Measurements from ENCODE around the gene DNM1L.
A peak's percentile ranks its signal among the peaks of the same experiment; 100 is the strongest.
"Not testable (repeated sequence)": the region's sequence is repeated elsewhere in the genome, so short reads cannot be mapped to it uniquely, and the experiment has no call there.

The DNM1L gene

DNA sequence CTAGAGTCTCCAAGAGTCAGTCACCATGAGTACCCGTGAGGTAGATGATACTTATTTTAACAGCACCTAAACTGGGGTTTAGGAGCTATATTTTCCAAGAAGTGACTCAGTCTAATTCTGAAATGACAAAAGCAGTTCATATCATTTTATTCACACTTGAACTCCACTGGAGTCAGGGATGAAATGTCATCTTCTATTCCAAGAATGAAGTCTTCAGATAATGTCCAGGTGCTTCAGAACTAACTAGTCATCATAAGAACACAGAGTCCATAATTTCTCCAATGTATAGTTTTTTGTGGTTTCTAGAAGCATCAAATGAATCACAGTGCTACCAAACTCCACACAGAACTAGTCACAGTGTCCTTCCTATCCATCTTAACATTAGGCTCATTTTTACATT lies 13.3 kb downstream of the DNM1L start:
- DNase-seq = no peak
- intact Hi-C loops (cut with DNase I) = no loop called here

DNA sequence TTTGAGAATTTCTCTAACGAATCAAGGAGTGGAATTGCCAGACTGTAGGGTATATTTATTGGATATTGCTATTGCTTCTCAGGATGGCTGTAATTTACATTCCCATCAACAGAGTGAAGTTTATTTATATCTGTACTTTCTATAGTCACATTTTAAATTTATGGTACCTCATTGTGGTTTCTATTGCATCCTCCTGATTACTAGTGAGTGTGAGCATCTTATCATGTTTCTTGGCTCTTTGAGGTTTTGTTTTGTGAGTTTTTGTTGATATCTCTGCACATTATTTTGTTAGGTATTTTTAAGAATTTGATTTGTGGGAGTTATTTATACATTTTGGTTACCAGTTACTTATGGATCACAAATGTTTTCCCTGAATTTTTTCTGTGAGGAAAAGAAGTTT lies 13.9 kb downstream of the DNM1L start:
- DNase-seq = no peak
- intact Hi-C loops (cut with DNase I) = no loop called here

- no peak for DNase-seq
- intact Hi-C loops (cut with DNase I) = no loop called here
Measured at GRCh38 chr12:32695787-32696186, 16.7 kb downstream of the DNM1L start.

DNA sequence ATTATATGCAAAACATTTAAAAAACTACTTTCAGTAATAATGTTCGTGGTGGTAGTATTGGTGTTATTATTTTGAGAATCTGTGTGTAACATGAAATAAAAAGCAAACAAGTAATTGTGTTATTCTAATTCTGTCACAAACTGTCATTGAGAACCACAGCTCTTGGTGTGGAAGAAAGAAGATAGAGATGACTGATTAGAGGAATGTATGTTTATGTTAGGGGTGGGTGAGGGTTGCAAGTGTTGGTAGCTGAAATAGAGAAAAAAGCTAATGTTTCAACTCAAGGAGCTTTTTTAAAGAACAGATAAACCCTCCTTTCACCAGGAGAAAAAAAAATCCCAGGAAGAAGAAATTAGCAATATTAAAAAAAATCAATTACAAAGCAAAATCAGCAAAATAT lies 18.3 kb downstream of the DNM1L start:
- no peak for DNase-seq
- intact Hi-C loops (cut with DNase I) = no loop called here

- intact Hi-C loops (cut with DNase I) = no loop called here
- DNase-seq = no peak
Measured at GRCh38 chr12:32698285-32698684, 19.2 kb downstream of the DNM1L start.

GRCh38 chr12:32699437-32699836 lies 20.3 kb downstream of the DNM1L start:
- intact Hi-C loops (cut with DNase I); DNase-seq: not testable (repeated sequence)

DNA sequence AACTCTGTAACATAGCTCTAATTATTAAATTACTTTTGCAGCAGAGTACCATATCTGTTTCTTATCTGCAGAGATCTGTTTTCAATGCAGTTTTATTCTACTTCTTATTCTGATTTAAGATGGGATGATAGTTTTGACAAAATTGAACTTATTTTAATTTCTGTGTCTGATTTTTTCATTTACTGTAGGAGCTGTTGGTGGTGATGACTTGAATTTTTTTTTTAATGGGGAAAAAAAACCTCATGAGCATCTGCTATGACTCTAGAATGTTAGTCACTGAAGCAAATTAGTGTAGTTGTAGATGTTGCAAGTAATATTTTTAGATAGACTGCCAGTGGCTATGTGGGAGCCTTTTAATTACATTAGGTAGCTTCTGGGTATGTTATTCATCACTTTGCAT lies 23.4 kb downstream of the DNM1L start:
- intact Hi-C loops (cut with DNase I) = no loop called here
- no peak for DNase-seq

GRCh38 chr12:32702946-32703345 lies 23.8 kb downstream of the DNM1L start:
- DNase-seq = no peak
- intact Hi-C loops (cut with DNase I) = no loop called here

DNA sequence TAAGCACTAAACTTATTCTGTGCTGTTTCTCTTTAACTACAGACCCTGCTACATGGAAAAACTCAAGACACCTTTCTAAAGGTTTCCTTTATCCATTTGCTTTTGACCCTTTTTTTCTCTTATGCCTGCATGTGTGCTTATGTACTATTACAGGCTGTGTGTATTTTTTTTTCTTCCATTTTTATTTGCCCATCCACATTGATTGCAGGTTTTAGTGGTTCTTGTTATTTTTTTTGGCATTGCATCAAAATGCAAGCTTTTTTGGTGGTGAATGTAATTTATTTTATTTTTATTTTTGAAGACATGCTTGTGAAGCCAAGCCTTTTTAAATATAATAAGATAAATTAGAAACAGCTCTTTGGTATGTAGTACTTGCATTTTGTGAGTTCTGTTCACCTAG lies 26.7 kb downstream of the DNM1L start:
- DNase-seq = no peak

GRCh38 chr12:32706335-32707024 lies 27.4 kb downstream of the DNM1L start:
- DNase-seq = no peak
- intact Hi-C loops (cut with DNase I) = no loop called here

More for the DNA sequence above, 26.7 kb downstream of the DNM1L start:
- intact Hi-C loops (cut with DNase I) = no loop called here

- intact Hi-C loops (cut with DNase I) = no loop called here
- no peak for DNase-seq
Measured at GRCh38 chr12:32708926-32709325, 29.8 kb downstream of the DNM1L start.

GRCh38 chr12:32714772-32715171 lies 35.7 kb downstream of the DNM1L start:
- DNase-seq = no peak
- intact Hi-C loops (cut with DNase I) = no loop called here

- no peak for DNase-seq
- intact Hi-C loops (cut with DNase I) = no loop called here
Measured at GRCh38 chr12:32718926-32719325, 39.8 kb downstream of the DNM1L start.

GRCh38 chr12:32725308-32725707 lies 46.2 kb downstream of the DNM1L start:
- DNase-seq; intact Hi-C loops (cut with DNase I): not testable (repeated sequence)

DNA sequence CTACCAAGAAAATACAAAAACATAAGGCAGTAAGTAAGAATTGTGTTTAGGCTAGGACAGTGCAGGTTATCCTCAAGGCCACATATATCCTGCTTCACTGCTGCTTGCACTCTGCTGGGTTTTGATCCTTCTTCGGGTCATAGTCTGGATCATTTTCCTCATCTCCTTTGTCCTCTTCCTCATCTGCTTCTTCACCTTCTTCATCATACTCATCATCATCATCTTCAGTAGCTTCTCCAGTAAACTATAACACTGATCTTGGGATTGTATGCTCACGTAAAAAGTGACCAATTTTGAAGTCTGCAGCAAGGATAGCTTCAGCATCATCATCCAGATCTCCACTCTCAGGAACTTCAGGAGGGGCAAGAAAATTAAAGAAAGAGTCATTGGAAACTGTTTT lies 47.2 kb downstream of the DNM1L start:
- intact Hi-C loops (cut with DNase I) = no loop called here
- no peak for DNase-seq

DNA sequence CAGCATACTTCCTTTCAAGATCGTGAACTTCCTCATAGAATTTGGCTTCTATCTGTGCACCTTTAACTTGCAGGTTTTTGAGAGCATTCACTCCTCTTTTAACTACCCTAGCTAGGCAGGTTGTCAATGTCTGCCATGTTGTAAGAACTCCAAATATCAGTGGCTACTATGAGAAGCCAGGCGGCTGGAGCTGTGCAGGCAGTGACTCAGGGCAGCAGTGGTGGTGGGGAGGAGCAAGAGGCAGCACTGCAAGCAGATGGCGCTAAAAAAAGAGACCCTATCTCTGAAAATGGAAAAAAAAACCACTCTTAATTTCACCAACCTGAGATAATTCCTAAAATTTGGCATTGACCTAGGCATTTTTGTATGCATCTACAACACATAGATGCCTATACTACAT lies 48.1 kb downstream of the DNM1L start:
- no peak for DNase-seq
- intact Hi-C loops (cut with DNase I) = no loop called here

GRCh38 chr12:32734952-32735351 lies 55.9 kb downstream of the DNM1L start:
- intact Hi-C loops (cut with DNase I) = no loop called here
- DNase-seq = no peak

DNA sequence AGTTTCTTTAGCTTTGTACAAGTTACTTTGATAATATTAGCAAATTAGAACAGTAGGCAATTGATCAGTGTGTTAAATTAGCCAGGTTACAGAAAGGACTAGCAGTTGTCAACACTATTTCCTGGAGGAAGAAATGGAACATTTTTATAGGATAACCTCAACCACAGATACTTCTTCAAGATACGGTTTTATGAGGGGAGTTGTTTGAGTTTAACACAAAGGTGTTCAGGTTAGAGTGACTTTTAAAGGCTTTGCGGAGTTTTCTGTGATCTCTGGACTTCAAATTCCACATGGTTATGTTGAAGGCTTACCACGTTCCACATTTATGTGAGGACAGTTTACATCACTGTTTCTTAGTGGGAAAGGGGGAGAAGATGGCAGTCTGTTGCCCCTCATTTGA lies 57.3 kb downstream of the DNM1L start:
- intact Hi-C loops (cut with DNase I) = no loop called here
- no peak for DNase-seq

DNA sequence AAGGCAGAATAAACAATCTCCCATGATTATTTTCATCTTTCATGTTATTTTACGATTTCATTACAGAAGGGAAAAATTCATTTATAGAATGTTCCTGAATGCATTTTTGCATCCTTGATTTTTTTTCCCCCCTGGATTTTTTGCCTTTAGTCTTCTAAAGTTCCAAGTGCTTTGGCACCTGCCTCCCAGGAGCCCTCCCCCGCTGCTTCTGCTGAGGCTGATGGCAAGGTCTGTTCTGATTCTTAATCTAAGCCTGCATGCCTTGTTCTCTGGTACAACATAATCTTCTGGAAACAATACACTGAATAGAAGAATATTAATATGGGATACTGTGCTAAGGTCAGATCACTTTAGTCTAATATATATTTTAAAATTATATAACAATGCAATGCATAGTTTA lies 58.6 kb downstream of the DNM1L start:
- DNase-seq = peak in 36 of 42 donors; percentile 14 to 79 (median 48)
- intact Hi-C loops (cut with DNase I) = no loop called here

- DNase-seq = no peak
- intact Hi-C loops (cut with DNase I) = no loop called here
Measured at GRCh38 chr12:32739279-32739678, 60.2 kb downstream of the DNM1L start.

DNA sequence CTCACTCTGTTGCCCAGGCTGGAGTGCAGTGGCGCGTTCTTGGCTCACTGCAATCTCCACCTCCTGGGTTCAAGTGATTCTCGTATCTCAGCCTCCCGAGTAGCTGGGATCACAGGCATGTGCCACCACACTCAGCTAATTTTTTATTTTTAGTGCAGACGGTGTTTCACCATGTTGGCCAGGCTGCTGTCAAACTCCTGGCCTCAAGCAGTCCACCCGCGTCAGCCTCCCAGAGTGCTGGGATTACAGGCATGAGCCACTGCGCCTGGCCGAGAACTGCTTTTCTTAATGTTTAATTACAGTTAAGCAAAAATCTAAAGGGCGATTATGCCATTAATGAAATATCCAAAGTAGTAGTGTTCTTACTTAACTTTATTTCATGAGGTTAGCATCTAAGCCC lies 63.0 kb downstream of the DNM1L start:
- intact Hi-C loops (cut with DNase I) = no loop called here
- no peak for DNase-seq

GRCh38 chr12:32743264-32743663 lies 64.2 kb downstream of the DNM1L start:
- intact Hi-C loops (cut with DNase I) = no loop called here
- DNase-seq = no peak

Data from head of caudate nucleus (tissue), 42 donors.